K562 (cell line): ENCODE data around the gene FERMT3. TPM values are rescaled to one million over a fixed set of nuclear protein-coding genes. Genes with fewer than 3 reads are reported as not detected.
A peak's percentile ranks its signal among the peaks of the same experiment; 100 is the strongest.

ENCODE experiments used
- ARNT ChIP-seq, 2 experiments: fragments of 450-650 bp; IDR thresholded peaks; 2 replicates each; pipeline ENCODE4 v1.6.1; 2016; ENCODE audit warnings: mild to moderate bottlenecking in 1 of 2
- CBX5 ChIP-seq: IDR thresholded peaks from 2 replicates; pipeline ENCODE4 v1.6.1; 2014; ENCODE audit warnings: low read depth, borderline replicate concordance
- EGR1 ChIP-seq: fragments of 450-650 bp; conservative IDR thresholded peaks from 2 replicates; pipeline ENCODE4 v1.6.1; 2017; ENCODE audit warnings: mild to moderate bottlenecking
- FIP1L1 ChIP-seq: fragments of 200-400 bp; formaldehyde crosslinking; IDR thresholded peaks from 2 replicates; pipeline ENCODE4 v1.6.1; 2018; ENCODE audit warnings: mild to moderate bottlenecking, low read depth, low read length; ENCODE audit not compliant: poor library complexity, severe bottlenecking
- HDAC6 ChIP-seq: IDR thresholded peaks from 2 replicates; pipeline ENCODE4 v1.6.1; 2012; ENCODE audit warnings: low read depth, mild to moderate bottlenecking, control low read depth, inconsistent platforms, low read length, moderate library complexity
- MAFF ChIP-seq: IDR thresholded peaks from 2 replicates; pipeline ENCODE4 v1.6.1; 2012; ENCODE audit warnings: low read length, improper control_type of control experiment
- NR2C1 ChIP-seq, 2 experiments: fragments of 450-650 bp; IDR thresholded peaks; 2 replicates each; pipeline ENCODE4 v1.6.1; 2017; ENCODE audit warnings: mild to moderate bottlenecking in 2 of 2, antibody characterized with exemption in 1 of 2, inconsistent platforms in 1 of 2, missing compliant biosample characterization in 1 of 2, missing genetic modification characterization in 1 of 2
- PTRF ChIP-seq: fragments of 450-650 bp; IDR thresholded peaks from 2 replicates; pipeline ENCODE4 v1.6.1; 2016; ENCODE audit warnings: mild to moderate bottlenecking, missing genetic modification characterization, missing compliant biosample characterization
- SAFB ChIP-seq: fragments of 200-400 bp; formaldehyde crosslinking; IDR thresholded peaks from 2 replicates; pipeline ENCODE4 v1.6.1; 2017; ENCODE audit warnings: low read depth, low read length, borderline replicate concordance
- SLC30A9 ChIP-seq: fragments of 250-450 bp; sonication (Bioruptor Pico); IDR thresholded peaks from 2 replicates; pipeline ENCODE4 v1.8.0; 2022; ENCODE audit warnings: mild to moderate bottlenecking, moderate library complexity
- SMARCA5 ChIP-seq: fragments of 450-650 bp; IDR thresholded peaks from 2 replicates; pipeline ENCODE4 v1.6.1; 2016
- SP2 ChIP-seq: IDR thresholded peaks from 2 replicates; pipeline ENCODE4 v1.6.1; 2011; ENCODE audit warnings: mild to moderate bottlenecking, low read depth, low read length, moderate library complexity; ENCODE audit not compliant: poor library complexity, severe bottlenecking; ENCODE audit errors: extremely low read depth
- TFAM ChIP-seq: fragments of 250-450 bp; sonication (Bioruptor Pico); conservative IDR thresholded peaks from 2 replicates; pipeline ENCODE4 v1.5.0; 2021; ENCODE audit warnings: mild to moderate bottlenecking, moderate library complexity
- ZNF263 ChIP-seq: sonication (generic); formaldehyde crosslinking; IDR thresholded peaks from 2 replicates; pipeline ENCODE4 v1.8.0; 2022; ENCODE audit warnings: mild to moderate bottlenecking, missing genetic modification reagents, borderline replicate concordance
- ZNF282 ChIP-seq: sonication (generic); formaldehyde crosslinking; IDR thresholded peaks from 2 replicates; pipeline ENCODE4 v1.8.1; 2023; ENCODE audit warnings: missing genetic modification reagents
- ZNF347 ChIP-seq: fragments of 450-650 bp; formaldehyde crosslinking; IDR thresholded peaks from 2 replicates; pipeline ENCODE4 v1.4.0; 2020; ENCODE audit warnings: low read depth, mild to moderate bottlenecking, moderate library complexity
- ZNF76 ChIP-seq: fragments of 250-450 bp; sonication (Bioruptor Pico); IDR thresholded peaks from 2 replicates; pipeline ENCODE4 v1.4.0; 2020; ENCODE audit warnings: mild to moderate bottlenecking, moderate library complexity, borderline replicate concordance
- ZNF778 ChIP-seq: fragments of 450-650 bp; formaldehyde crosslinking; IDR thresholded peaks from 2 replicates; pipeline ENCODE4 v1.4.0; 2020; ENCODE audit warnings: mild to moderate bottlenecking, moderate library complexity
- polyA plus RNA-seq, 8 experiments: library from polyadenylated mRNA; depleted of rRNA in 4 of 8; stranded (reverse) in 5 of 8; unstranded in 3 of 8; fragments of >200 nt; fragmentation: Nextera tagmentation in 2 of 8; fragmentation: Illumina TruSeq in 1 of 8; extraction: Ambion mirVana in 2 of 8; extraction: Trizol in 1 of 8; gene quantifications; 2 replicates each; pipeline versions ENCODE4 v1.2.1 to v1.2.3, GENCODE V29; 2011 to 2014; ENCODE audit warnings: inconsistent platforms in 1 of 8, missing spikeins in 1 of 8
- total RNA-seq, 7 experiments: library from RNA; depleted of rRNA in 6 of 7; stranded (reverse); fragments of >200 nt in 6 of 7; fragmentation: Illumina TruSeq in 2 of 7; extraction: Trizol in 2 of 7; gene quantifications; 2 replicates each; pipeline versions ENCODE4 v1.2.1 to v1.2.3, GENCODE V29; 2011 to 2021; ENCODE audit warnings: low replicate concordance in 1 of 7
- TF ChIP-seq, protein P1 (sequence below), 2 experiments: IDR thresholded peaks in 1 of 2; conservative IDR thresholded peaks in 1 of 2; 2 replicates each; pipeline ENCODE4 v1.6.1; 2016; ENCODE audit warnings: low read depth in 2 of 2, mild to moderate bottlenecking in 1 of 2, missing compliant biosample characterization in 1 of 2, missing genetic modification characterization in 1 of 2, moderate library complexity in 1 of 2
- TF ChIP-seq, protein P2 (sequence below): fragments of 450-650 bp; formaldehyde crosslinking; IDR thresholded peaks from 2 replicates; pipeline ENCODE4 v1.4.0; 2020; ENCODE audit warnings: mild to moderate bottlenecking, moderate library complexity
- TF ChIP-seq, protein P3 (sequence below): fragments of 450-650 bp; IDR thresholded peaks from 2 replicates; pipeline ENCODE4 v1.6.1; 2014; ENCODE audit warnings: low read depth, mild to moderate bottlenecking, moderate library complexity, borderline replicate concordance

Gene FERMT3
- total and polyA plus RNA-seq, 9 of the 15 experiments (the other 6 are each of a cell fraction or from before 2014, with no cell fraction given) = 3.2 to 275 (median 79.7) TPM

DNA sequence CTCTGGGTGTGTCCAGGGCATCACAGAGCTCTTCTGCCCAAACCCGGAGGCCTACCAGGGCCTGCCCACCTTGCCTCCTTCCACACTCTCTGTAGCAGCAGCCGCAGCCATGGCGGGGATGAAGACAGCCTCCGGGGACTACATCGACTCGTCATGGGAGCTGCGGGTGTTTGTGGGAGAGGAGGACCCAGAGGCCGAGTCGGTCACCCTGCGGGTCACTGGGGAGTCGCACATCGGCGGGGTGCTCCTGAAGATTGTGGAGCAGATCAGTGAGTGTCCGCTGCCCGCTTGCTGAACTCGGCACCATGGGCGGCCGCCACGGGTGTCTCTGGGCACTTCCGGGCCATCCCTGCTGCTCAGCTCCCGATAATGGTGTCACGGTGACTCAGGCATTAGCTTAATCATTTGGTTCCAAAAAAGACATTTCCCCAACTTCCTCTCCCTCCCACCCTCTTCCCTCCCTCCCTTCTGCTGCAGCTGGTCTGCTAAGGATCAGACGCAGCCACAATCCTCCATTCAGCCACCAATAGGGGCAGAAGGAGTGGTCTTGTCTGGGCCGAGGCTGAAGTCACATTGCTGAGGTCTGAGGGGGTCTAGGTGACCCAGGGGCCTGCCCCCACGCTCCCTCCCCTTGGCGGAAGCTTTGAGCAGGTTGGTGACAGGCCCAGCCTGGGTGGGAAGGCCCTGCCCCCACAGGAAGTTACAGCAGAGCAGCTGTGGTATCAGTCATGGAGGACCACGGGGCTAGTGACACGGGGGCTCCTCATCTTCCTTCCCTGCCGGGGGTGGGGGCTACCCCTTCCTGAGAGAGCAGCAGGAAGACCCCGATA is 950 bp downstream of the FERMT3 start (continued):
- TF ChIP-seq, protein P1, sequence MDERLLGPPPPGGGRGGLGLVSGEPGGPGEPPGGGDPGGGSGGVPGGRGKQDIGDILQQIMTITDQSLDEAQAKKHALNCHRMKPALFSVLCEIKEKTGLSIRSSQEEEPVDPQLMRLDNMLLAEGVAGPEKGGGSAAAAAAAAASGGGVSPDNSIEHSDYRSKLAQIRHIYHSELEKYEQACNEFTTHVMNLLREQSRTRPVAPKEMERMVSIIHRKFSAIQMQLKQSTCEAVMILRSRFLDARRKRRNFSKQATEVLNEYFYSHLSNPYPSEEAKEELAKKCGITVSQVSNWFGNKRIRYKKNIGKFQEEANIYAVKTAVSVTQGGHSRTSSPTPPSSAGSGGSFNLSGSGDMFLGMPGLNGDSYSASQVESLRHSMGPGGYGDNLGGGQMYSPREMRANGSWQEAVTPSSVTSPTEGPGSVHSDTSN (CRISPR knock-in tag; IDR thresholded peaks at IDR 0.05; ENCODE audit: low read depth) = no peak
- TF ChIP-seq, protein P1 (tag; conservative IDR thresholded peaks at IDR 0.05; ENCODE audit: low read depth) = peak; percentile 60
- TF ChIP-seq ZNF778 (CRISPR knock-in tag) = no peak
- no peak for TF ChIP-seq SLC30A9 (CRISPR knock-in tag)
- no peak for TF ChIP-seq NR2C1 (IDR thresholded peaks at IDR 0.05)
- TF ChIP-seq NR2C1 (tag; IDR thresholded peaks at IDR 0.05) = peak; percentile 44; the same call in 1 of the 2 replicates
- no peak for TF ChIP-seq SAFB
- peak; percentile 48 for TF ChIP-seq ZNF263 (CRISPR knock-in tag)
- TF ChIP-seq MAFF = peak; percentile 80; the same call in 1 of the 2 replicates
- TF ChIP-seq ZNF347 (CRISPR knock-in tag) = no peak
- no peak for TF ChIP-seq ZNF76 (CRISPR knock-in tag)
- no peak for TF ChIP-seq FIP1L1
- peak in 1 of 2 experiments; percentile 77; a peak in 1 of 4 replicates for TF ChIP-seq ARNT (IDR thresholded peaks at IDR 0.05)
- TF ChIP-seq HDAC6 = no peak
- no peak for TF ChIP-seq SP2
- TF ChIP-seq SMARCA5 = no peak
- no peak for TF ChIP-seq TFAM (CRISPR knock-in tag)
- TF ChIP-seq, protein P2, sequence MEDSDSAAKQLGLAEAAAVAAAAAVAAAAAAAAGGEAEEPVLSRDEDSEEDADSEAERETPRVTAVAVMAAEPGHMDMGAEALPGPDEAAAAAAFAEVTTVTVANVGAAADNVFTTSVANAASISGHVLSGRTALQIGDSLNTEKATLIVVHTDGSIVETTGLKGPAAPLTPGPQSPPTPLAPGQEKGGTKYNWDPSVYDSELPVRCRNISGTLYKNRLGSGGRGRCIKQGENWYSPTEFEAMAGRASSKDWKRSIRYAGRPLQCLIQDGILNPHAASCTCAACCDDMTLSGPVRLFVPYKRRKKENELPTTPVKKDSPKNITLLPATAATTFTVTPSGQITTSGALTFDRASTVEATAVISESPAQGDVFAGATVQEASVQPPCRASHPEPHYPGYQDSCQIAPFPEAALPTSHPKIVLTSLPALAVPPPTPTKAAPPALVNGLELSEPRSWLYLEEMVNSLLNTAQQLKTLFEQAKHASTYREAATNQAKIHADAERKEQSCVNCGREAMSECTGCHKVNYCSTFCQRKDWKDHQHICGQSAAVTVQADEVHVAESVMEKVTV (CRISPR knock-in tag) = no peak
- TF ChIP-seq CBX5 = no peak
- TF ChIP-seq PTRF (tag) = no peak
- TF ChIP-seq, protein P3, sequence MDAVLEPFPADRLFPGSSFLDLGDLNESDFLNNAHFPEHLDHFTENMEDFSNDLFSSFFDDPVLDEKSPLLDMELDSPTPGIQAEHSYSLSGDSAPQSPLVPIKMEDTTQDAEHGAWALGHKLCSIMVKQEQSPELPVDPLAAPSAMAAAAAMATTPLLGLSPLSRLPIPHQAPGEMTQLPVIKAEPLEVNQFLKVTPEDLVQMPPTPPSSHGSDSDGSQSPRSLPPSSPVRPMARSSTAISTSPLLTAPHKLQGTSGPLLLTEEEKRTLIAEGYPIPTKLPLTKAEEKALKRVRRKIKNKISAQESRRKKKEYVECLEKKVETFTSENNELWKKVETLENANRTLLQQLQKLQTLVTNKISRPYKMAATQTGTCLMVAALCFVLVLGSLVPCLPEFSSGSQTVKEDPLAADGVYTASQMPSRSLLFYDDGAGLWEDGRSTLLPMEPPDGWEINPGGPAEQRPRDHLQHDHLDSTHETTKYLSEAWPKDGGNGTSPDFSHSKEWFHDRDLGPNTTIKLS = peak; percentile 42; the same call in 1 of the 2 replicates
- no peak for TF ChIP-seq ZNF282 (CRISPR knock-in tag)
- peak; percentile 56 for TF ChIP-seq EGR1
